H1 (cell line): Measurements from ENCODE around the gene PDE9A. TPM values are rescaled to one million over a fixed set of nuclear protein-coding genes. Genes with fewer than 3 reads are reported as not detected.

Experiments
- CTCF ChIA-PET: fragments of 300-600 bp; sonication (Branson Sonifier 250); formaldehyde crosslinking; loops from one replicate; lab custom pipeline; 2021; ENCODE audit not compliant: partially characterized antibody; lab: Charles Lee
- POLR2A ChIA-PET: fragments of 300-600 bp; sonication (Branson Sonifier 250); formaldehyde crosslinking; loops from one replicate; lab custom pipeline; 2021; ENCODE audit warnings: inconsistent platforms; ENCODE audit not compliant: partially characterized antibody; lab: Charles Lee
- DNase-seq, 2 experiments: peaks; one replicate each; pipeline versions ENCODE4 v3.0.0 to v3.0.0-alpha.2; 2010 to 2022; ENCODE audit warnings: low spot score in 2 of 2, low read depth in 1 of 2, mixed read lengths in 1 of 2
- FAIRE-seq: peaks from 2 replicates; lab custom pipeline; 2011; peaks lifted over from hg19 to GRCh38; lab: Jason Lieb, UNC
- H2AFZ ChIP-seq: 2 replicates; pipeline ENCODE4 v1.8.1; 2012; ENCODE audit warnings: low read length, inconsistent platforms
- H2AK5ac ChIP-seq: 2 replicates; pipeline ENCODE4 v1.6.1; 2013; ENCODE audit warnings: low read depth, low read length
- H2BK120ac ChIP-seq: replicated peaks from 2 replicates; pipeline ENCODE3; 2013; ENCODE audit warnings: low read depth, low read length, inconsistent platforms
- H2BK12ac ChIP-seq: 2 replicates; pipeline ENCODE4 v1.6.1; 2013; ENCODE audit warnings: low read depth, low read length
- H2BK15ac ChIP-seq: 2 replicates; pipeline ENCODE4 v1.6.1; 2013; ENCODE audit warnings: low read length
- H2BK20ac ChIP-seq: 2 replicates; pipeline ENCODE4 v1.6.1; 2013; ENCODE audit warnings: low read length
- H2BK5ac ChIP-seq: 2 replicates; pipeline ENCODE4 v1.6.1; 2013; ENCODE audit warnings: low read depth, low read length
- H3K14ac ChIP-seq: 2 replicates; pipeline ENCODE4 v1.6.1; 2013; ENCODE audit warnings: inconsistent platforms; ENCODE audit not compliant: insufficient read length
- H3K18ac ChIP-seq: 2 replicates; pipeline ENCODE4 v1.6.1; 2013; ENCODE audit warnings: low read length; ENCODE audit errors: extremely low read depth
- H3K23ac ChIP-seq: 2 replicates; pipeline ENCODE4 v1.6.1; 2013; ENCODE audit warnings: inconsistent platforms; ENCODE audit not compliant: insufficient read length
- H3K23me2 ChIP-seq: 2 replicates; pipeline ENCODE4 v1.6.1; 2013; ENCODE audit warnings: low read depth, low read length
- H3K27ac ChIP-seq: 2 replicates; pipeline ENCODE4 v1.6.1; 2011; ENCODE audit warnings: low read depth, low read length, inconsistent platforms
- H3K27me3 ChIP-seq, 4 experiments: replicated peaks in 1 of 4; 1 replicate in 1 of 4; 2 replicates in 3 of 4; pipeline versions ENCODE4 v1.6.1 to v1.8.1; 2011 to 2013; ENCODE audit warnings: low read length in 3 of 4, mild to moderate bottlenecking in 3 of 4, inconsistent platforms in 2 of 4, mixed read lengths in 2 of 4, moderate library complexity in 1 of 4; ENCODE audit not compliant: control insufficient read depth in 3 of 4, insufficient read depth in 3 of 4; ENCODE audit errors: extremely low read depth in 1 of 4
- H3K36me3 ChIP-seq, 4 experiments: 2 replicates each; pipeline versions ENCODE4 v1.6.1 to v1.8.1; 2011 to 2013; ENCODE audit warnings: mild to moderate bottlenecking in 4 of 4, low read length in 3 of 4, moderate library complexity in 2 of 4, control low read depth in 1 of 4, inconsistent platforms in 1 of 4; ENCODE audit not compliant: insufficient read depth in 4 of 4, control insufficient read depth in 2 of 4
- H3K4ac ChIP-seq: replicated peaks from 2 replicates; pipeline ENCODE3; 2013; ENCODE audit warnings: low read length, low read depth, mixed read lengths, inconsistent platforms; ENCODE audit not compliant: insufficient read length
- H3K4me1 ChIP-seq, 4 experiments: replicated peaks in 1 of 4; 1 replicate in 1 of 4; 2 replicates in 3 of 4; pipeline versions ENCODE4 v1.6.1 to v1.8.1; 2011 to 2013; ENCODE audit warnings: low read length in 3 of 4, inconsistent platforms in 2 of 4, mixed read lengths in 1 of 4; ENCODE audit not compliant: insufficient read depth in 4 of 4, control insufficient read depth in 3 of 4
- H3K4me2 ChIP-seq, 2 experiments: 2 replicates each; pipeline versions ENCODE4 v1.6.1 to v1.8.1; 2011 to 2013; ENCODE audit warnings: low read depth in 2 of 2, low read length in 2 of 2, control low read depth in 1 of 2, inconsistent platforms in 1 of 2, mild to moderate bottlenecking in 1 of 2; ENCODE audit not compliant: insufficient read depth in 1 of 2
- H3K4me3 ChIP-seq, 4 experiments: fragments of 200-600, 300-600 bp in 1 of 4; sonication (generic), shearing (Covaris generic), sonication (Bioruptor Twin) in 1 of 4; 2 replicates each; pipeline versions ENCODE4 v1.5.1 to v1.8.1; 2011 to 2016; ENCODE audit warnings: low read length in 4 of 4, low read depth in 3 of 4, control low read depth in 2 of 4, inconsistent platforms in 2 of 4, mild to moderate bottlenecking in 2 of 4, mixed read lengths in 1 of 4, moderate library complexity in 1 of 4; ENCODE audit not compliant: insufficient read depth in 2 of 4; ENCODE audit errors: extremely low read depth in 1 of 4
- H3K56ac ChIP-seq: replicated peaks from 2 replicates; pipeline ENCODE3; 2013; ENCODE audit warnings: low read depth, mild to moderate bottlenecking, mixed read lengths, low read length, inconsistent platforms; ENCODE audit not compliant: insufficient read length
- H3K79me1 ChIP-seq: 2 replicates; pipeline ENCODE4 v1.6.1; 2013; ENCODE audit warnings: low read depth, low read length, control low read depth
- H3K79me2 ChIP-seq, 2 experiments: 2 replicates each; pipeline versions ENCODE4 v1.6.1 to v1.8.1; 2012 to 2013; ENCODE audit warnings: low read length in 2 of 2, mild to moderate bottlenecking in 2 of 2, inconsistent platforms in 1 of 2; ENCODE audit not compliant: insufficient read depth in 2 of 2, control insufficient read depth in 1 of 2
- H3K9ac ChIP-seq, 4 experiments: replicated peaks in 1 of 4; 1 replicate in 1 of 4; 2 replicates in 3 of 4; pipeline versions ENCODE4 v1.6.1 to v1.8.1; 2011 to 2013; ENCODE audit warnings: low read depth in 3 of 4, low read length in 3 of 4, control low read depth in 2 of 4, mild to moderate bottlenecking in 2 of 4, moderate library complexity in 2 of 4, inconsistent platforms in 1 of 4; ENCODE audit errors: extremely low read depth in 1 of 4
- H3K9me3 ChIP-seq, 2 experiments: 2 replicates each; pipeline versions ENCODE4 v1.6.1 to v1.8.1; 2012 to 2013; ENCODE audit warnings: mild to moderate bottlenecking in 2 of 2, moderate library complexity in 2 of 2, control low read depth in 1 of 2, inconsistent platforms in 1 of 2, low read depth in 1 of 2, low read length in 1 of 2, mixed read lengths in 1 of 2; ENCODE audit not compliant: insufficient read depth in 2 of 2
- H4K20me1 ChIP-seq, 2 experiments: replicated peaks in 1 of 2; 2 replicates each; pipeline versions ENCODE3 to v1.8.1; 2011 to 2013; ENCODE audit warnings: inconsistent platforms in 2 of 2, low read length in 2 of 2, mild to moderate bottlenecking in 1 of 2; ENCODE audit not compliant: insufficient read depth in 2 of 2, control insufficient read depth in 1 of 2
- H4K5ac ChIP-seq: 2 replicates; pipeline ENCODE4 v1.6.1; 2013; ENCODE audit warnings: low read length, low read depth, mixed read lengths, inconsistent platforms; ENCODE audit not compliant: insufficient read length
- H4K8ac ChIP-seq: 2 replicates; pipeline ENCODE4 v1.8.0; 2013; ENCODE audit warnings: mild to moderate bottlenecking, moderate library complexity, low read length, inconsistent platforms; ENCODE audit not compliant: insufficient read depth; ENCODE audit errors: extremely low read depth
- H4K91ac ChIP-seq: replicated peaks from 2 replicates; pipeline ENCODE3; 2013; ENCODE audit warnings: low read length, mixed read lengths, inconsistent platforms; ENCODE audit not compliant: insufficient read length
- POLR2AphosphoS5 ChIP-seq: IDR thresholded peaks from 2 replicates; pipeline ENCODE4 v1.6.1; 2011; ENCODE audit warnings: low read depth, low read length
- WGBS, 2 experiments: shearing (Covaris generic) in 1 of 2; methylation state at CpG; one replicate each; pipeline versions ENCODE4 v1.1.6 to v1.1.7; 2013 to 2015; ENCODE audit warnings: low lambda C conversion rate in 2 of 2, mixed read lengths in 2 of 2, inconsistent platforms in 1 of 2, low coverage in 1 of 2, missing lambda C conversion rate in 1 of 2; ENCODE audit not compliant: insufficient replicate concordance in 2 of 2, insufficient coverage in 1 of 2, insufficient read length in 1 of 2; ENCODE audit errors: extremely low coverage in 1 of 2, missing lambda C conversion rate in 1 of 2; 5-methylcytosine and 5-hydroxymethylcytosine counted together
- polyA plus RNA-seq, 7 experiments: library from polyadenylated mRNA; depleted of rRNA in 3 of 7; stranded (reverse) in 5 of 7; unstranded in 2 of 7; fragments of >200 nt in 5 of 7; fragments of 200-250 nt in 2 of 7; gene quantifications; 1 replicate in 5 of 7; 2 replicates in 1 of 7; 4 replicates in 1 of 7; pipeline versions ENCODE4 v1.2.1 to v1.2.3, GENCODE V29; 2011 to 2013; ENCODE audit warnings: missing spikeins in 2 of 7, mixed read lengths in 2 of 7
- total RNA-seq: library from RNA; stranded (reverse); fragmentation: NEBNext Ultra II Directional; extraction: Animal tissue kit (Norgen Biotek cat#: 25700); gene quantifications from 2 replicates; pipeline ENCODE4 v1.2.1, GENCODE V29; 2021

PDE9A gene
- total and polyA plus RNA-seq, 2 of the 8 experiments (the other 6 are each of a cell fraction or from before 2014, with no cell fraction given): 39.2 to 45.9 TPM

DNA sequence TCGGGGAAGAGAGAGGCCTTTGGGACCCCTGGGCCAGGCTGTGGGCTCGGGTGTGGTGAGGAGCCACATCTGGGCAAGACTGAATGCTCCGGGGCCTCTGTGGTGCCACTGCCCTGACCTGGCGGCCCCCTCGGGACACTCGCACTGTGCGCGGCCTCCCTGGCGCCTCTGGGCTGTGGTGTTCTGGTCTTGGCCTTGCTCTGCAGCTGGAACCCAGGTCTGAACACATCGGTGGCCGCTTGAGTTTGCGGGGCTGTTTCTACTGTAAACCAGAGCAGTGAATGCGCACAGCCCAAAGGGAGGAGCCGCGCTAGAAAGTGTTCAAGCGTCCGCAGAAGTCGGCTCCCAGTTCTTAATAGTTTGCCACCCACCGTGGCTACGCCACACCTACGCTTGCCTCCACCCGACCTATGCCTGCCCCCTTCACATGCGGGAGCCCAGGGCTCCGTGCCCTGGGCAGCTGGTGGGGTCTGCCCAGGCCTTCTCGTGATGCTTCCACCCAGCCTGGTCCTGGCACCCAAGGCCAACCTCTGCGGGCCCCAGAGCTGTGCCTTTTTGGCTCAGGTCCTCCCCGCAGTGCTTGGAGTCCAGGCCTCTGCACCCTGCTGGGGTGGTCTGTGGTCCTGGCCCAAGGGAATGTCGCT, 4.4 kb downstream of the PDE9A start:
- no peak overlapping the region for H2BK15ac ChIP-seq
- no peak overlapping the region; the same call in 1 of the 2 replicates for H2BK12ac ChIP-seq
- H4K20me1 ChIP-seq: peaks cover 34 to 54% of the 10 kb centered on the region in 2 experiments
- 0 out of 2 replicates have a peak overlapping the region, but pooled peaks have one; percentile 10 for H2BK5ac ChIP-seq
- H3K27me3 ChIP-seq: no peaks in the 10 kb centered on the region
- peaks cover 30% of the 10 kb centered on the region for H3K79me1 ChIP-seq
- peak overlapping the region; percentile 7 for H3K4ac ChIP-seq
- CTCF ChIA-PET: interaction anchor here (0.6 to 10.8 kb wide), 4 partner anchors 17 to 108 kb away, joined by 3 to 112 read pairs (median 6); no protein-coding TSS in a partner anchor
- no peak overlapping the region for H4K91ac ChIP-seq
- H2AK5ac ChIP-seq: no peak overlapping the region
- H3K9me3 ChIP-seq: peaks cover 0 to 3% of the 10 kb centered on the region in 2 experiments; a peak in 1 of 4 replicates
- H3K4me3 ChIP-seq: no peak overlapping the region
- no peak overlapping the region for H3K23ac ChIP-seq
- H3K79me2 ChIP-seq: peaks cover 0 to 78% of the 10 kb centered on the region in 2 experiments; a peak in 3 of 4 replicates
- H3K18ac ChIP-seq: no peak overlapping the region
- no peak overlapping the region for H3K27ac ChIP-seq
- H2BK120ac ChIP-seq: no peak overlapping the region
- no peak for TF ChIP-seq POLR2AphosphoS5
- no peak for FAIRE-seq
- no peak overlapping the region for H2AFZ ChIP-seq
- POLR2A ChIA-PET: interaction anchor here (1.2 to 2.1 kb wide), 2 partner anchors 7 to 21 kb away, joined by 3 to 4 read pairs; no protein-coding TSS in a partner anchor
- H3K4me1 ChIP-seq: peaks cover 13 to 35% (median 29%) of the 10 kb centered on the region in 4 experiments
- 88% methylated on average over 26 of the region's 28 CpGs; no CpG with 5 or more reads in 1 of the 2 experiments for WGBS, 2 experiments
- H2BK20ac ChIP-seq: no peak overlapping the region
- no peak overlapping the region; a peak in 1 of 4 replicates for H3K4me2 ChIP-seq
- no peak overlapping the region for H3K56ac ChIP-seq
- H4K8ac ChIP-seq: no peak overlapping the region
- DNase-seq: no peak
- no peak overlapping the region for H3K14ac ChIP-seq
- no peak overlapping the region for H4K5ac ChIP-seq
- H3K9ac ChIP-seq: no peak overlapping the region
- H3K36me3 ChIP-seq: peaks cover 3 to 11% (median 6%) of the 10 kb centered on the region in 4 experiments
- peaks cover 16% of the 10 kb centered on the region; the same call in 1 of the 2 replicates for H3K23me2 ChIP-seq
